Keratinocyte (primary cell): Measurements from ENCODE around the gene RRP1B. TPM values are rescaled to one million over a fixed set of nuclear protein-coding genes. Genes with fewer than 3 reads are reported as not detected.

Experiments used
- DNase-seq: peaks from one replicate; pipeline ENCODE4 v3.0.0-alpha.2; 2011; ENCODE audit warnings: low read depth, missing footprints, low spot score
- FAIRE-seq: peaks from 2 replicates; lab custom pipeline; 2011; peaks lifted over from hg19 to GRCh38; lab: Jason Lieb, UNC
- H2AFZ ChIP-seq: 2 replicates; pipeline ENCODE4 v1.6.0; 2012; ENCODE audit warnings: low read length, control low read depth, inconsistent platforms; ENCODE audit not compliant: control insufficient read depth
- H3K27ac ChIP-seq: 2 replicates; pipeline ENCODE4 v1.5.1; 2011; ENCODE audit warnings: low read length; ENCODE audit not compliant: control insufficient read depth, insufficient read depth
- H3K27me3 ChIP-seq: 3 replicates; pipeline ENCODE4 v1.6.0; 2011; ENCODE audit warnings: low read length; ENCODE audit not compliant: control insufficient read depth, insufficient read depth; ENCODE audit errors: extremely low read depth
- H3K36me3 ChIP-seq, 2 experiments: 2 replicates in 1 of 2; 3 replicates in 1 of 2; pipeline ENCODE4 v1.5.1; 2011; ENCODE audit warnings: low read length in 2 of 2, mild to moderate bottlenecking in 1 of 2; ENCODE audit not compliant: control insufficient read depth in 2 of 2, insufficient read depth in 2 of 2; ENCODE audit errors: extremely low read depth in 1 of 2
- H3K4me1 ChIP-seq: 3 replicates; pipeline ENCODE4 v1.5.1; 2011; ENCODE audit warnings: low read length; ENCODE audit not compliant: control insufficient read depth, insufficient read depth; ENCODE audit errors: extremely low read depth
- H3K4me2 ChIP-seq: 3 replicates; pipeline ENCODE4 v1.6.0; 2011; ENCODE audit warnings: low read depth, low read length; ENCODE audit not compliant: control insufficient read depth, insufficient read depth; ENCODE audit errors: extremely low read depth
- H3K4me3 ChIP-seq, 3 experiments: fragments of 200-600 bp in 1 of 3; sonication (generic) in 1 of 3; 2 replicates in 2 of 3; 3 replicates in 1 of 3; pipeline ENCODE4 v1.5.1; 2011 to 2016; ENCODE audit warnings: low read length in 3 of 3, mild to moderate bottlenecking in 3 of 3, control low read depth in 2 of 3, inconsistent platforms in 1 of 3, low read depth in 1 of 3, mixed read lengths in 1 of 3, mixed run types in 1 of 3, moderate library complexity in 1 of 3; ENCODE audit not compliant: control insufficient read depth in 2 of 3, insufficient read depth in 2 of 3; ENCODE audit errors: extremely low read depth in 1 of 3
- H3K79me2 ChIP-seq: 2 replicates; pipeline ENCODE4 v1.6.0; 2012; ENCODE audit warnings: low read length; ENCODE audit not compliant: control insufficient read depth, insufficient read depth
- H3K9ac ChIP-seq: 3 replicates; pipeline ENCODE4 v1.6.0; 2011; ENCODE audit warnings: low read length; ENCODE audit not compliant: control insufficient read depth, insufficient read depth; ENCODE audit errors: extremely low read depth
- H3K9me1 ChIP-seq: 3 replicates; pipeline ENCODE4 v1.6.0; 2011; ENCODE audit warnings: low read length; ENCODE audit not compliant: control insufficient read depth, insufficient read depth; ENCODE audit errors: extremely low read depth
- H3K9me3 ChIP-seq: 2 replicates; pipeline ENCODE4 v1.5.1; 2012; ENCODE audit warnings: low read depth, low read length; ENCODE audit not compliant: control insufficient read depth
- H4K20me1 ChIP-seq: 3 replicates; pipeline ENCODE4 v1.6.0; 2011; ENCODE audit warnings: low read length; ENCODE audit not compliant: control insufficient read depth, insufficient read depth; ENCODE audit errors: extremely low read depth
- CTCF ChIP-seq, 3 experiments: IDR thresholded peaks in 1 of 3; conservative IDR thresholded peaks in 1 of 3; optimal IDR thresholded peaks in 1 of 3; 2 replicates in 2 of 3; 3 replicates in 1 of 3; pipeline versions ENCODE3 to v1.5.1; 2011; ENCODE audit warnings: low read length in 3 of 3, mild to moderate bottlenecking in 3 of 3, moderate library complexity in 2 of 3, control low read depth in 1 of 3, inconsistent platforms in 1 of 3; ENCODE audit not compliant: insufficient read depth in 2 of 3; ENCODE audit errors: extremely low read depth in 1 of 3
- EZH2 ChIP-seq: IDR thresholded peaks from one replicate; pipeline ENCODE4 v1.6.1; 2012; ENCODE audit warnings: inconsistent platforms, mild to moderate bottlenecking, low read length, moderate library complexity
- dilution Hi-C: fragments of 300-500 bp; cut with MboI; formaldehyde crosslinking; loops from one replicate; pipeline ENCODE4 v1.7.0; 2020; ENCODE audit warnings: low sequenced_read_pairs; ENCODE audit not compliant: extremely low pct_ligation_motif_present
- polyA plus RNA-seq, 5 experiments: library from polyadenylated mRNA; depleted of rRNA in 3 of 5; stranded (reverse) in 3 of 5; stranded (forward) in 1 of 5; unstranded in 1 of 5; fragments of >200 nt; gene quantifications; 1 replicate in 1 of 5; 2 replicates in 3 of 5; 3 replicates in 1 of 5; pipeline versions ENCODE4 v1.2.1 to v1.2.3, GENCODE V29; 2011 to 2012; ENCODE audit warnings: missing spikeins in 2 of 5, low read depth in 1 of 5, low replicate concordance in 1 of 5

Gene RRP1B
- polyA plus RNA-seq, 1 donor (not counting 4 experiments of a cell fraction or from before 2014, with no cell fraction given) = 19.8 TPM

GRCh38 chr21:43626390-43626789 lies 33.0 kb upstream of the RRP1B start:
- Histone ChIP-seq H3K36me3 (no peaks in the 10 kb centered on the region), H3K27ac (no peak overlapping the region), H3K27me3 (no peaks in the 10 kb centered on the region), H3K9ac (no peak overlapping the region), H3K9me1 (no peaks in the 10 kb centered on the region), H3K79me2 (no peaks in the 10 kb centered on the region), H2AFZ (no peak overlapping the region), H3K4me3 (no peak overlapping the region), H3K4me1 (peaks cover 23% of the 10 kb centered on the region), H3K9me3 (no peaks in the 10 kb centered on the region), H3K4me2 (no peak overlapping the region), H4K20me1 (no peaks in the 10 kb centered on the region)
- FAIRE-seq (no peak), DNase-seq (no peak)
- dilution Hi-C loops = no loop called here
- TF ChIP-seq CTCF (optimal IDR thresholded peaks at IDR 0.05 in 1 of 3, IDR thresholded peaks at IDR 0.05 in 1 of 3, conservative IDR thresholded peaks at IDR 0.05 in 1 of 3; ENCODE audit: extremely low read depth in 1 of 3, insufficient read depth in 2 of 3, low read length in 3 of 3) = no peak

- dilution Hi-C loops = no loop called here
- no peaks in the 10 kb centered on the region for H3K9me1 ChIP-seq
- TF ChIP-seq EZH2 (no peak), CTCF (optimal IDR thresholded peaks at IDR 0.05 in 1 of 3, IDR thresholded peaks at IDR 0.05 in 1 of 3, conservative IDR thresholded peaks at IDR 0.05 in 1 of 3; ENCODE audit: extremely low read depth in 1 of 3, insufficient read depth in 2 of 3, low read length in 3 of 3) (no peak)
- DNase-seq = no peak
- no peaks in the 10 kb centered on the region for H3K27me3 ChIP-seq
- H3K27ac ChIP-seq = no peak overlapping the region
- no peak for FAIRE-seq
- no peak overlapping the region for H3K4me3 ChIP-seq
- no peaks in the 10 kb centered on the region for H3K9me3 ChIP-seq
- no peak overlapping the region for H3K4me2 ChIP-seq
- H4K20me1 ChIP-seq = no peaks in the 10 kb centered on the region
- no peaks in the 10 kb centered on the region for H3K79me2 ChIP-seq
- no peaks in the 10 kb centered on the region for H3K36me3 ChIP-seq
- no peak overlapping the region for H2AFZ ChIP-seq
- H3K4me1 ChIP-seq = peaks cover 17% of the 10 kb centered on the region
- H3K9ac ChIP-seq = no peak overlapping the region
Measured at GRCh38 chr21:43627527-43627926, 31.8 kb upstream of the RRP1B start.
